Measurements from ENCODE around the gene CTSK. TPM values are rescaled to one million over a fixed set of nuclear protein-coding genes. Genes with fewer than 3 reads are reported as not detected.

Gene CTSK
- total and polyA plus RNA-seq, 4 donors: 2.2 to 3.8 (median 2.4) TPM

- DNase-seq (ENCODE audit: low spot score): no peak
- peaks cover 0 to 26% (median 13%) of the 10 kb centered on the region in 4 donors for H3K36me3 ChIP-seq (ENCODE audit: control insufficient read depth in 4 of 4, insufficient read depth in 3 of 4, low read depth in 1 of 4, low read length in 3 of 4)
- H3K4me1 ChIP-seq (ENCODE audit: control insufficient read depth in 4 of 4, insufficient read depth in 4 of 4, low read length in 3 of 4): no peaks in the 10 kb centered on the region
- no peak overlapping the region for H3K4me3 ChIP-seq (ENCODE audit: low read depth in 1 of 3, low read length in 3 of 3)
- no peaks in the 10 kb centered on the region for H3K27me3 ChIP-seq (ENCODE audit: control insufficient read depth in 4 of 4, insufficient read depth in 4 of 4, low read length in 3 of 4)
- TF ChIP-seq JUND (IDR thresholded peaks at IDR 0.05): no peak
- WGBS: 82% methylated on average over 1 of the region's 1 CpG
- H3K27ac ChIP-seq (ENCODE audit: low read depth in 1 of 2, low read length in 2 of 2): no peak overlapping the region
- H3K9ac ChIP-seq (ENCODE audit: low read depth in 1 of 2, low read length in 2 of 2): no peak overlapping the region
- no peaks in the 10 kb centered on the region for H3K9me3 ChIP-seq (ENCODE audit: control insufficient read depth in 4 of 4, low read length in 3 of 4)
Measured at GRCh38 chr1:150793221-150793620, 14.8 kb downstream of the CTSK start.

GRCh38 chr1:150791585-150791984 lies 16.5 kb downstream of the CTSK start:
- H3K4me1 ChIP-seq (ENCODE audit: control insufficient read depth in 4 of 4, insufficient read depth in 4 of 4, low read length in 3 of 4): no peaks in the 10 kb centered on the region
- H3K4me3 ChIP-seq (ENCODE audit: low read depth in 1 of 3, low read length in 3 of 3): no peak overlapping the region
- H3K9me3 ChIP-seq (ENCODE audit: control insufficient read depth in 4 of 4, low read length in 3 of 4): no peaks in the 10 kb centered on the region
- no peak overlapping the region for H3K27ac ChIP-seq (ENCODE audit: low read depth in 1 of 2, low read length in 2 of 2)
- no peaks in the 10 kb centered on the region for H3K27me3 ChIP-seq (ENCODE audit: control insufficient read depth in 4 of 4, insufficient read depth in 4 of 4, low read length in 3 of 4)
- TF ChIP-seq FOXA2 (IDR thresholded peaks at IDR 0.05) (no peak), GABPA (IDR thresholded peaks at IDR 0.05 in 1 of 2, conservative IDR thresholded peaks at IDR 0.05 in 1 of 2) (no peak), HNF4G (IDR thresholded peaks at IDR 0.05) (no peak), JUND (IDR thresholded peaks at IDR 0.05) (no peak), MAX (IDR thresholded peaks at IDR 0.05) (no peak), NR2F2 (IDR thresholded peaks at IDR 0.05) (no peak), REST (IDR thresholded peaks at IDR 0.05) (no peak), ATF3 (IDR thresholded peaks at IDR 0.05) (no peak), FOXA1 (IDR thresholded peaks at IDR 0.05) (no peak), RAD21 (IDR thresholded peaks at IDR 0.05) (no peak), TAF1 (conservative IDR thresholded peaks at IDR 0.05) (no peak), RXRA (IDR thresholded peaks at IDR 0.05) (no peak), HNF4A (conservative IDR thresholded peaks at IDR 0.05) (no peak), CTCF (IDR thresholded peaks at IDR 0.05; ENCODE audit: low read depth, low read length, missing input control) (no peak), SP1 (IDR thresholded peaks at IDR 0.05) (no peak)
- H3K9ac ChIP-seq (ENCODE audit: low read depth in 1 of 2, low read length in 2 of 2): no peak overlapping the region
- H3K36me3 ChIP-seq (ENCODE audit: control insufficient read depth in 4 of 4, insufficient read depth in 3 of 4, low read depth in 1 of 4, low read length in 3 of 4): peaks cover 0 to 13% (median 4%) of the 10 kb centered on the region in 4 donors
- WGBS: 88% methylated on average over 4 of the region's 4 CpGs
- DNase-seq (ENCODE audit: low spot score): no peak
